MM.1S (cell line): ENCODE measurements around the gene TGIF1.

Experiments
- DNase-seq: peaks from one replicate; pipeline ENCODE4 v3.0.0-alpha.2; 2015
- H2AFZ ChIP-seq: fragments of 300-600 bp; sonication (generic); 2 replicates; pipeline ENCODE4 v1.6.0; 2016; ENCODE audit warnings: antibody characterized with exemption, low read length
- H3F3A ChIP-seq: fragments of 300-600 bp; sonication (generic); 2 replicates; pipeline ENCODE4 v1.6.1; 2016; ENCODE audit warnings: mild to moderate bottlenecking, antibody characterized with exemption, low read length, moderate library complexity, mixed read lengths; ENCODE audit not compliant: insufficient read depth
- H3K27ac ChIP-seq: fragments of 300-600 bp; sonication (generic); 2 replicates; pipeline ENCODE4 v1.5.1; 2016; ENCODE audit warnings: mild to moderate bottlenecking, low read length
- H3K27me3 ChIP-seq: fragments of 300-600 bp; sonication (generic); replicated peaks from 2 replicates; pipeline ENCODE4 v1.6.0; 2016; ENCODE audit warnings: low read length; ENCODE audit not compliant: insufficient read depth
- H3K36me3 ChIP-seq: fragments of 300-600 bp; sonication (generic); replicated peaks from 2 replicates; pipeline ENCODE4 v1.6.1; 2016; ENCODE audit warnings: mild to moderate bottlenecking, low read length, mixed read lengths; ENCODE audit not compliant: insufficient read depth
- H3K4me1 ChIP-seq: fragments of 300-600 bp; sonication (generic); 2 replicates; pipeline ENCODE4 v1.6.1; 2016; ENCODE audit warnings: low read length, mixed read lengths
- H3K4me2 ChIP-seq: fragments of 300-600 bp; sonication (generic); 2 replicates; pipeline ENCODE4 v1.6.0; 2016; ENCODE audit warnings: low read depth, low read length
- H3K4me3 ChIP-seq: fragments of 300-600 bp; sonication (generic); 2 replicates; pipeline ENCODE4 v1.5.1; 2016; ENCODE audit warnings: low read length, mixed read lengths
- H3K79me2 ChIP-seq: fragments of 300-600 bp; sonication (generic); 2 replicates; pipeline ENCODE4 v1.6.1; 2016; ENCODE audit warnings: mixed run types, low read length, mixed read lengths
- H3K9ac ChIP-seq: fragments of 300-600 bp; sonication (generic); 2 replicates; pipeline ENCODE4 v1.6.1; 2016; ENCODE audit warnings: low read length, mixed read lengths
- H3K9me2 ChIP-seq: fragments of 300-600 bp; sonication (generic); replicated peaks from 2 replicates; pipeline ENCODE4 v1.6.1; 2016; ENCODE audit warnings: mild to moderate bottlenecking, low read length, mixed read lengths; ENCODE audit not compliant: insufficient read depth
- H3K9me3 ChIP-seq: fragments of 300-600 bp; sonication (generic); replicated peaks from 2 replicates; pipeline ENCODE4 v1.6.1; 2016; ENCODE audit warnings: mild to moderate bottlenecking, low read length, mixed read lengths; ENCODE audit not compliant: insufficient read depth
- H4K20me1 ChIP-seq: fragments of 300-600 bp; sonication (generic); 2 replicates; pipeline ENCODE4 v1.6.1; 2016; ENCODE audit warnings: mild to moderate bottlenecking, low read length, moderate library complexity, mixed read lengths; ENCODE audit not compliant: insufficient read depth
- CTCF ChIP-seq: fragments of 300-600 bp; sonication (generic); IDR thresholded peaks from 2 replicates; pipeline ENCODE4 v1.5.1; 2016; ENCODE audit warnings: antibody characterized with exemption, low read length, mixed read lengths
- EZH2 ChIP-seq: fragments of 300-600 bp; sonication (generic); optimal IDR thresholded peaks from 2 replicates; pipeline ENCODE3; 2017; ENCODE audit warnings: low read depth, mild to moderate bottlenecking, antibody characterized with exemption, low read length, mixed read lengths
- EZH2phosphoT487 ChIP-seq: fragments of 300-600 bp; sonication (generic); IDR thresholded peaks from 2 replicates; pipeline ENCODE4 v1.6.1; 2018; ENCODE audit warnings: antibody characterized with exemption, low read length

Gene TGIF1

GRCh38 chr18:3425030-3425429 is 24.9 kb upstream of the TGIF1 start:
- no peak overlapping the region for H3K27ac ChIP-seq
- no peak overlapping the region for H3K9ac ChIP-seq
- no peak overlapping the region for H3K4me3 ChIP-seq
- TF ChIP-seq EZH2, result no peak
- no peaks in the 10 kb centered on the region for H3K4me1 ChIP-seq
- H3K27me3 ChIP-seq, result no peaks in the 10 kb centered on the region
- no peaks in the 10 kb centered on the region for H4K20me1 ChIP-seq
- no peaks in the 10 kb centered on the region for H3K9me3 ChIP-seq
- H3K4me2 ChIP-seq, result no peak overlapping the region
- H3K36me3 ChIP-seq, result no peaks in the 10 kb centered on the region
- H2AFZ ChIP-seq, result no peak overlapping the region
- no peaks in the 10 kb centered on the region for H3K9me2 ChIP-seq
- no peaks in the 10 kb centered on the region for H3F3A ChIP-seq
- DNase-seq, result no peak
- no peaks in the 10 kb centered on the region for H3K79me2 ChIP-seq

- Histone ChIP-seq H3K79me2 (no peaks in the 10 kb centered on the region), H3K4me1 (no peaks in the 10 kb centered on the region), H3F3A (no peaks in the 10 kb centered on the region), H3K9me3 (no peaks in the 10 kb centered on the region), H3K27ac (no peak overlapping the region), H3K27me3 (no peaks in the 10 kb centered on the region), H3K4me2 (no peak overlapping the region), H3K36me3 (no peaks in the 10 kb centered on the region), H3K9me2 (no peaks in the 10 kb centered on the region), H2AFZ (no peak overlapping the region), H3K4me3 (no peak overlapping the region), H4K20me1 (no peaks in the 10 kb centered on the region), H3K9ac (no peak overlapping the region)
- DNase-seq, result no peak
- no peak for TF ChIP-seq CTCF
- TF ChIP-seq EZH2, result no peak
- no peak for TF ChIP-seq EZH2phosphoT487
Observed at GRCh38 chr18:3425446-3425845, 24.5 kb upstream of the TGIF1 start.

- H3K4me1 ChIP-seq, result no peaks in the 10 kb centered on the region
- no peaks in the 10 kb centered on the region for H4K20me1 ChIP-seq
- no peaks in the 10 kb centered on the region for H3F3A ChIP-seq
- H3K4me2 ChIP-seq, result no peak overlapping the region
- no peaks in the 10 kb centered on the region for H3K36me3 ChIP-seq
- no peak for DNase-seq
- H3K27ac ChIP-seq, result no peak overlapping the region
- H2AFZ ChIP-seq, result no peak overlapping the region
- no peaks in the 10 kb centered on the region for H3K9me3 ChIP-seq
- H3K79me2 ChIP-seq, result no peaks in the 10 kb centered on the region
- H3K4me3 ChIP-seq, result no peak overlapping the region
- no peaks in the 10 kb centered on the region for H3K27me3 ChIP-seq
- H3K9me2 ChIP-seq, result no peaks in the 10 kb centered on the region
- no peak overlapping the region for H3K9ac ChIP-seq
- TF ChIP-seq CTCF (no peak), EZH2phosphoT487 (no peak), EZH2 (no peak)
Observed at GRCh38 chr18:3426074-3426473, 23.9 kb upstream of the TGIF1 start.

GRCh38 chr18:3427944-3428343 is 22.0 kb upstream of the TGIF1 start:
- no peaks in the 10 kb centered on the region for H3K9me3 ChIP-seq
- H3K79me2 ChIP-seq, result no peaks in the 10 kb centered on the region
- H3K27ac ChIP-seq, result no peak overlapping the region
- no peaks in the 10 kb centered on the region for H3K4me1 ChIP-seq
- no peak overlapping the region for H2AFZ ChIP-seq
- no peak for DNase-seq
- no peak overlapping the region for H3K9ac ChIP-seq
- no peaks in the 10 kb centered on the region for H3K36me3 ChIP-seq
- H3K4me3 ChIP-seq, result no peak overlapping the region
- no peaks in the 10 kb centered on the region for H3F3A ChIP-seq
- H4K20me1 ChIP-seq, result no peaks in the 10 kb centered on the region
- no peak for TF ChIP-seq EZH2phosphoT487
- no peak for TF ChIP-seq EZH2
- TF ChIP-seq CTCF, result no peak
- H3K27me3 ChIP-seq, result no peaks in the 10 kb centered on the region
- no peak overlapping the region for H3K4me2 ChIP-seq
- no peaks in the 10 kb centered on the region for H3K9me2 ChIP-seq
